Uterine smooth muscle cell (primary cell): ENCODE results near the gene PTP4A2. TPM values are rescaled to one million over a fixed set of nuclear protein-coding genes. Genes with fewer than 3 reads are reported as not detected.

Source experiments
- total RNA-seq: library from RNA; depleted of rRNA; stranded (reverse); fragments of >200 nt; gene quantifications from 2 replicates; pipeline ENCODE4 v1.2.3, GENCODE V29; 2014

The PTP4A2 gene
- total RNA-seq, result 366 and 386 TPM in 2 replicates

DNA sequence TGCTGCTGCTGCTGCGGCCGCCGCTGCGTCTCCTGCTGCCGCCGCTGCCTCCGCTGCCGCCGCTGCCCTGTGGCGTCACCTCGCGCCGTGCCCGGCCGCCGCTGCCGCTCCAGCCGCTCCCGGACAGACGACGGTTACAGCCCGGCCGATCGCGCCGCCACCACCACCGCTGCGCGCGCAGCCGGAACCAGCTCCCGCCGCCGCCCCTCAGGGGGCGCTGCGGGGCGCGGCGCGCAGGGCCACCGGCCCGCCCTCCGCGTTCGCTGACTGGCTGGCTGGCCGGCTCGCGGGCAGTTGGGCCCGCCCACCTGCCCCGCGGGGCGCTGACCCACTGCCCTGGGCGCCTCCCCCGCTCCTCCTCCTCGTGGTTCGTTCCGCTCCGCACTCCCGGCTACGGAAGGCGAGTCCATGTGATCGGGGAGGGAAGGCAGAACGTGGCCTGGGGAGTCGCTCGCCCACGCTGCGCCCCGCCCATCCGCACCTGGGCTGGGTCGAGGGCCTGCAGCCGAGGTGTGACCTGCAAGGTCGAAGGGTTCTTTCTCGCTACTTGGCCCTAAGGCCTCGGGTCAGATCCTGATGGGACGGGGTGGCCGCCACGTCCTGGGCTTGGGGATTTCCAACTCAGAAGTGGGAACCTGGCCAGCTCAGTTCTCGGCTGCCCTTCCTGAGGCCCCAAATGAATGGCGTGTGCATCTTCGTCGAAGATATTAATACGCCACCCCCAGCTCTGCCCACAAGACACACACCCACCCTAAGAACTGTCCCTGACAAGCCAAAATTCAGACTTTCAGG is at the start of gene PTP4A2:
Gene PTP4A2, minus strand, starts transcription at position 185 of the 792 bp plus-strand sequence. CDS start 19,303 bp downstream, outside the sequence.

Other genes with a start within 250 kb of the PTP4A2 start
- 50.2 and 202 TPM in 2 replicates for gene COL16A1, start 234.4 kb downstream of the PTP4A2 start, total RNA-seq
- 6.1 and 12.4 TPM in 2 replicates for gene ADGRB2, start 174.0 kb downstream of the PTP4A2 start, total RNA-seq
- 71.4 and 85.6 TPM in 2 replicates for gene SPOCD1, start 122.3 kb downstream of the PTP4A2 start, total RNA-seq
- 59.7 and 76.0 TPM in 2 replicates for gene KHDRBS1, start 75.5 kb upstream of the PTP4A2 start, total RNA-seq
- 4.5 and 5.2 TPM in 2 replicates for gene TMEM39B, start 134.6 kb upstream of the PTP4A2 start, total RNA-seq
- 35.1 TPM in 2 replicates for gene KPNA6, start 169.7 kb upstream of the PTP4A2 start, total RNA-seq
- gene TXLNA, start 241.3 kb upstream of the PTP4A2 start, total RNA-seq, result 99.6 and 103 TPM in 2 replicates